Brain pericyte (primary cell): Measurements from ENCODE around the gene SVEP1.
A peak's percentile ranks its signal among the peaks of the same experiment; 100 is the strongest.
"Not testable (repeated sequence)": the region's sequence is repeated elsewhere in the genome, so short reads cannot be mapped to it uniquely, and the experiment has no call there.

ENCODE experiments used
- DNase-seq: peaks from one replicate; pipeline ENCODE4 v3.0.0-alpha.2; 2012; ENCODE audit warnings: low read depth, low spot score

SVEP1 gene

GRCh38 chr9:110447476-110447875, 132.1 kb downstream of the SVEP1 start:
- DNase-seq = no peak

- DNase-seq = no peak
These were observed 133.4 kb downstream of the SVEP1 start for GRCh38 chr9:110446171-110446570.

DNA sequence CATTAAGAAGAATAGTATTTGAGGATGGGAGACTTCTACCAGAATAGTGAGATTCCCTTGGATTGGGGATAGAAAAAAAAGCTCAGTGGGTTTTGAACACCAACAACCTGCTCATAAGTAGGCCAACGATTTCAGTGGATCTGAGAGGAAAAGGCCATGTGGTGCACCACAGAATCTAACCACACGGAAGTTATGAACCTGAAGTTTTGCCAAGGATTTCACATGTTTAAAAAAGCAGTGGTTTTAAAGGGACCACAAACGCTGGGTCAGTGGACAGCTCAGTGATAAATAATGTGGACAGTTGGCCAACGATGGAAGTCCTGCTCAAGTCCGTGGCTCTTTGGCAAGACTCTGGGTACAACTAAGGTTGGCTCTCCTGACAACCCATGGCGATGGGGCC, 134.6 kb downstream of the SVEP1 start:
- no peak for DNase-seq

GRCh38 chr9:110443866-110444220, 135.7 kb downstream of the SVEP1 start:
- no peak for DNase-seq

- peak; percentile 59 for DNase-seq
These were observed 136.2 kb downstream of the SVEP1 start for GRCh38 chr9:110443146-110443865.

- DNase-seq = no peak
These were observed 138.7 kb downstream of the SVEP1 start for GRCh38 chr9:110440796-110441195.

- peak; percentile 29 for DNase-seq
These were observed 139.4 kb downstream of the SVEP1 start for GRCh38 chr9:110440172-110440571.

DNA sequence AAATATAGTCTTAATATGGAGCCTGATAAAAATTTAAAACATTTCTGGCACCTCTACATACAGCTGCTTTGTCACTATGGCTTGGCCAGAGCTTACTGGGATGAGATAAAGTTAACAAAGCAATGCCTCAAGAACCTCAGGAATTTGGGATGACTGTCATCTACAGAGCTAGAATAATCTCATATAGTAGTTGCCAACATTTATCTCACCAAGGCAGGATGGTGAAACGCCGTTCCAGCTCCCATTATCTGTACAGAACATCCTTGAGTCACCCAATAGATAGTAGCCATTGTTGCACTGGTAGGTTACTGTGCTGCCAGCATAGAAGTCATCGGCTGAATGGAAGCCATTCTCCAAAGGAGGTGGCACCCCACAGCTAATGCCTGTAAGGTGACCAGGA, 147.3 kb downstream of the SVEP1 start:
- no peak for DNase-seq

DNA sequence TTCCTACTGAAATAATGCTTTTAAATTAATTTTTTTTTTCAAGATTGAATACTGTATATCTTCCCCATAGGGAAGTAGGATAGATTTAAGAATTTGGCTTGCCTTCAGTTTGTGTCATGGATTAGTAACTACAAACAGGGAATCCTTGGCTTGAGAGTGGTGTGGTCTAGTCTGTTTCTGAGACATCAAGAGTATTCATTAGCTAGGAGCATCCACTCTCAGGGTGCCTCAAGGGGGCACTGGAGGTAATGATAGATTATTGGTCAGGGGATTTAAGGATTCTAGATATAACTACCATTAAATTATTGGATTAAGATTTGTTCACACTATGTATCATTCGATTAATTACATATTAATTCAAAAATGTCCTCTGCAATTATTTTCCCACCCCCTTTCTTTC, 150.1 kb downstream of the SVEP1 start:
- DNase-seq = no peak

DNA sequence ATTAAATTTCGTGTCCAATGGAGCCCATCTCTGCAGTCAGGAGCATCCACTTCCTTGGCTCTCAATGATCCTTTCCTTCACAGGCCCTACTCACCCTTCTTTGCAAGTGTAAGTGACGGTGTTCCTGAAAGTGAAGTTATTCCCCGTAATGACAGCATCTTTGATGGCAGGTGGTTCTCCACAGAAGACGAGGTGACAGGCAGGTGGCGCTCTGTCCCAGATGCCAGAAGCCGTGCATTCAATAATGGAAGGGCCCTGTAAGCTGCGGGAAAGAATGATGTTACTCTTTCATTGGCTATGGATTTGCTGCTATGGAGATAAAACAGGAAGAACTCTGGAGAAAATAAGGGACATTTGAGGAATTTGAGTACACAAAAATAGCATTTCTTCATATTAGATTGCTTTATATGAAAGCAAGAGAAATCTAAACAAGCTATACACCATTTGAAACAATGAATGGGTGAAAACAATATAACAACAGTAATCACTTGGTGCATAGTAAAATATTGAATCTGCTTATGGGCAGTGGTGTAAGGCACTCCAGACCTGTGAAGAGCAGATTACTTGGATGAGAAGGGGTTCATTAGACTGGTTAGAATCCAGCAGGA, 151.9 kb downstream of the SVEP1 start:
- no peak for DNase-seq

DNA sequence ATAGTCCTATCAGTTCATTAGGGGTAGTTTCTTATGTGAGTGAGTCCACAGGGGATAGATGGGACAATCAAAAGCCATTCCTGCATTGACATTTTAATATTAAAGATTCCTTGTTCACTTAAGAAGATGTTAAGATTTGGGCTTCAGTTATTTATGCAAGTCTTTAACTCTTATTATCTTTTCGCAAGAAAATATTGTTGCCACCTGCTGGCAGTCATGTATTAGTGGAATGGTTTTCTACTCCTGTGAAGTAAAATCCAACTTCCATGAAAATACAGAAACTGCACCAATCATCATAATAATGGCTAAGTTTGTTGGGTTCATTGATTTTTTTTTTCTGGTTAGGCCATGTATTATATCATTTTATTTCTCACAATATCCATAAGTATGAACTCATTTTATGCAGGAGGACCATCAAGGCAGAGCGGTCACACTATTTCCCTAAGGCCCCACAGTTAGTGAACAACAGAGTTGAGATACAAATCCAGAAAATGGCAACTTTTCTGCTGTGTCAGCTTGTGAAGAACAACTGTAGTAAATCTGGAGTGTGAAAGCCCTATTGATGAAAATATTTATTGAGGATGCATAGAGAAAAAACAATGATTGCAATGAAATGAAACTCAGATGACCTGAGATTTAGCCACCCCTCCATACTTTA, 153.4 kb downstream of the SVEP1 start:
- DNase-seq = no peak

GRCh38 chr9:110414471-110414870, 165.1 kb downstream of the SVEP1 start:
- DNase-seq = no peak

- no peak for DNase-seq
These were observed 168.6 kb downstream of the SVEP1 start for GRCh38 chr9:110410961-110411360.

DNA sequence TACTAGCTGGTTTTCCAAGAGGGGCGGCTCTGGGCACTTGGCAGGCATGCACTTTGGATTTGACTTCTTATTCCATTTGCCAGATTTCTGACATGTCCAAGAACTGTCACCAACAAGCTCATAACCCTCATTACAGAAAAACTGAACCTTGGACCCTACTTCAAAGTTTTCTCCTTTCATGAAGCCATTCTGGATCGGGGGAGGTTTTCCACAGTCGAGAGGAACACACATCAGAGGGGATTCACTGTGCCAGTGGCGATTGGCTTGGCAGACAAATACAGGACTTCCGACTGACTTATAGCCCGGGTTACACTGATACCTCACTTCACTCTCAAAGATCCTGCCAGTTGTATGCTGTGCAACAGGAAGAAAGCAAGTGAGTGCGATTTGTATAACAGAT, 170.9 kb downstream of the SVEP1 start:
- DNase-seq = no peak

DNA sequence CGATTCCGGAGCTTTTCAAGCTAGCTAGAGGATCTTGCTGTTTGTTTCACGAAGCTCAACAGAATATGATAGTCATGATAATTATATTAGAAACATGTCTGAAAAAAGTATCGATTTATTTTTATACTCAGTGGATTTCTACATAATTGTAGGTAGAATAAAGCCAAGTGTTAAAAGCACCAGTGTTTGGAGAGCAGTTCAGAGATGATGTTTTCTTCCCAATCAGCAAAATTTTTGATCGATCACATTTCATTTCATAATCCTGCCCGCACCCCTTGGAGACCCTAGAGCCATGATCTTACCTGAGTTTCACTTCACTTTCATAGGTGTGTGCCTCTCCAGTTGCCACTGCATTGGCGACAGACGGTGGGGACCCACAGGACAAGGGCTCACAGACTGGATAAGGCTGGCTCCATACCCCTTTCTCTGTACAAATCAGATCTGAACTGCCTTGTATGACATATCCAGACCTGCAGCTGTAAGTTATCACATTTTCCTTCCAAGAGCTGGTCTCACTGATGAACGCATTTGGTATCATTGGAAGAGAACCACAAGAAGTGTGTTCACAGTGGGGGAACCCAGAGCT, 173.6 kb downstream of the SVEP1 start:
- DNase-seq = no peak

DNA sequence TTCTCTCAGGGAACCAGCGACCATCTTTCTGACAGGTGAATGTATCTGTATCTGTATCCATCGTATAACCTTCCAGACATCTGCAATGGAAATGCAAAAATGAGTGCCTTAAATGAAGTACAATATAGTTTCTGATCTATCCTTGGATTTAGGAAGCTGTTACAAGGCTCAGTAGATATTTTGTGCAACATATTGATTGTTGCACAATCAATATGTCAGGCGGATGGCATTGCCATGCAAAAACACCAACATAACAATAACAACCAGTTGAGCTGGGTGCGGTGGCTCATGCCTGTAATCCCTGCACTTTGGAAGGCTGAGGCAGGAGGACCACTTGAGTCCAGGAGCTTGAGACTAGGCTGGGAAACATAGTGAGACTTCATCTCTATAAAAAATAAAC, 175.1 kb downstream of the SVEP1 start:
- DNase-seq = no peak

- DNase-seq = no peak
These were observed 179.6 kb downstream of the SVEP1 start for GRCh38 chr9:110399983-110400382.

DNA sequence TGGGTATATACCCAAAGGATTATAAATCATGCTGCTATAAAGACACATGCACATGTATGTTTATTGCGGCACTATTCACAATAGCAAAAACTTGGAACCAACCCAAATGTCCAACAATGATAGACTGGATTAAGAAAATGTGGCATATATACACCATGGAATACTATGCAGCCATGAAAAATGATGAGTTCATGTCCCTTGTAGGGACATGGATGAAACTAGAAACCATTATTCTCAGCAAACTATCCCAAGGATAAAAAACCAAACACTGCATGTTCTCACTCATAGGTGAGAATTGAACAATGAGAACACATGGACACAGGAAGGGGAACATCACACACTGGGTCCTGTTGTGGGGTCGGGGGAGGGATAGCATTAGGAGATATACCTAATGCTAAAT, 180.5 kb downstream of the SVEP1 start:
- not testable (repeated sequence) for DNase-seq

DNA sequence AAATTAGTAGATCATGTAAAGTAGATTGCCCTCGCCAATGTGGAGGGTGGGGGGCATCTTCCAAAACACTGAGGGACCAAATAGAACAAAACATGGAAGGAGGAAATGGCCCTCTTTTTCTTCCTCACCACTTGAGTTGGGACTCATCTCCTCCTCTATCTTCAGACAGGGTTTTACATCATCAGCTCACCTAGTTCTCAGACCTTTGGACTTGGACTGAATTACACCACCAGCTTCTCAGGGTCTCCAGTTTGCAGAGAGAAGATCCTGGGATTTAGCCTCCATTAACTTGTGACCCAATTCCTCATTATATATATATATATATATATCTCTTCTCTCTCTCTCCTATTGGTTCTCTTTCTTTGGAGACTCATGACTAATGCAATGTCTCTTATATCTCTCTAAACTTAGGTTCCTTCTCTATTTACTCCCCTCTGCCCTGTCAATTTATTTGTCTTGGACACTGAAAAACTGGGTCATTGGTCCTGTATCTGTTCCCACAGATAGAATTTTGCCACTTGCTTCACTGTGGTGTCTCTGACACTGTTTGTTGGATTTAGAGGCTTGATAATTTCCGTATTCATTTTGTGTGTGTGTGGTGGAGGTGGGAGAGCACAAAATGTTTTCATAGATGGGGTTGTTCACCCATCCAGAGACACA, 187.6 kb downstream of the SVEP1 start:
- no peak for DNase-seq

DNA sequence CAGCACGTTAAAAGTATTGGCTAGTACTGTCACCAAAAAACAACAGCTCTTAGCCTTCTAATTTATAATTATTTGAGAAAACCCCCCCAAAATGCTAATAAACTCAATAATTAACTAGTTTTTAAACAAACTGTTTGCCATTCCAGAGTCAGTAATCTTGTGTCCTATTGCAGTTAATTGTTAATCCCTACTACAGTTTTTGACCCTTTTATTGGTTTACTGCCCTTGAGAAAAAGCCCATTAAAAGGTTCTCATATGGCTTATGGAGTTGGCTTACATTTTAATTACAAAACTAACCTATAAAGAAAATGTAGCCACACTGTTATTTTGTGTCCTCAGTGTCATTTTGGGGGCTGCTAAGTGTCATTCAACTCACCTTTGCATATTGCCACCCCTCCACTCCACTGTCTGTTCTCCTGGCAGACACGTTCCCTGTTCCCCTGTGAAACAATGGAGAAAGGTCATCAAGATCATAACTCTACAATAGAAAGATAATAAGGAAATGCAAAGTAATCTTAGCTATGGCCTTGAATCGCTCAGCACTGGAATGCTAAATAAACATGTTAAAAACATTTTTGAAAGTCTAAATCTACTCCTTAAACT, 190.3 kb downstream of the SVEP1 start:
- DNase-seq = no peak

DNA sequence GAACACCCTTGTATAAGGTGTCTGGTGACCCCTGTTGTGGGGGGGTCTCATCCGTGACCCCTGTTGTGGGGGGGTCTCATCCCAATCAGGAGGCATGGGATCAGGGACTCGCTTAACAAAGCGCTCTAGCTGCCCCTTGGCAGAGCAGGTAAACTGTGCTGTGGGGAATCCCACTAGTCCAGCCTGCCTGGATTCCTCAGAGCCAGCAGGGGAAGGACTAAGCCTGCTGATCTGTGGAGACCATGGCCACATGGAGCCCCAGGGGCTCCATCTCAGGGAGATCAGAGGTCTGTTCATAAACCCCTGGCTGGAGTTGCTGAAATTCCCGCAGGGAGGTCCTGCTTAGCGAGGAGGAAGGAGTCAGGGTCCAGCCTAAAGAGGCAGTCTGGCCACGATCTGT, 196.1 kb downstream of the SVEP1 start:
- DNase-seq = no peak

- DNase-seq = no peak
These were observed 196.8 kb downstream of the SVEP1 start for GRCh38 chr9:110382731-110383130.
